WTC11 (cell line): ENCODE measurements around the gene FMN2. TPM values are rescaled to one million over a fixed set of nuclear protein-coding genes. Genes with fewer than 3 reads are reported as not detected.

Experiments used
- ATAC-seq: fragments of 200-7000 bp; cut with Tn5 transposase; 2 replicates; pipeline ENCODE4 v1.10.0; 2021; ENCODE audit warnings: mild to moderate bottlenecking, moderate library complexity
- CTCF ChIA-PET: fragments of 300-600 bp; sonication (Branson Sonifier 250); formaldehyde crosslinking; loops from one replicate; lab custom pipeline; 2021; ENCODE audit warnings: antibody characterized with exemption; lab: Charles Lee
- POLR2A ChIA-PET: fragments of 350-600 bp; sonication (Branson Sonifier 250); formaldehyde crosslinking; loops from one replicate; lab custom pipeline; 2021; ENCODE audit warnings: antibody characterized with exemption; lab: Charles Lee
- DNase-seq: peaks from one replicate; pipeline ENCODE4 v3.0.0; 2021; ENCODE audit warnings: low spot score
- H3K27ac Mint-ChIP-seq: 2 replicates; pipeline ENCODE4 v1.8.0; 2021; ENCODE audit warnings: mixed read lengths
- H3K27me3 Mint-ChIP-seq: 2 replicates; pipeline ENCODE4 v1.8.0; 2021; ENCODE audit warnings: low read depth, mild to moderate bottlenecking, moderate library complexity, mixed read lengths
- H3K36me3 Mint-ChIP-seq: 2 replicates; pipeline ENCODE4 v1.8.0; 2021; ENCODE audit warnings: mixed read lengths
- H3K4me1 Mint-ChIP-seq: 2 replicates; pipeline ENCODE4 v1.8.0; 2022; ENCODE audit warnings: mixed read lengths
- H3K4me3 Mint-ChIP-seq: 2 replicates; pipeline ENCODE4 v1.8.0; 2021; ENCODE audit warnings: mild to moderate bottlenecking, moderate library complexity, mixed read lengths
- H3K9me3 Mint-ChIP-seq: 2 replicates; pipeline ENCODE4 v1.8.0; 2021; ENCODE audit warnings: mixed read lengths
- CREM ChIP-seq: sonication (generic); formaldehyde crosslinking; IDR thresholded peaks from 2 replicates; pipeline ENCODE4 v1.8.1; 2022; ENCODE audit warnings: mild to moderate bottlenecking, missing genetic modification reagents, moderate library complexity
- FOXK1 ChIP-seq: sonication (generic); formaldehyde crosslinking; IDR thresholded peaks from 2 replicates; pipeline ENCODE4 v1.8.0; 2022; ENCODE audit warnings: mild to moderate bottlenecking, moderate library complexity, missing genetic modification reagents
- GABPB1 ChIP-seq: sonication (generic); formaldehyde crosslinking; IDR thresholded peaks from 2 replicates; pipeline ENCODE4 v1.8.1; 2023; ENCODE audit warnings: mild to moderate bottlenecking, missing genetic modification reagents
- GTF2I ChIP-seq: fragments of 250-450 bp; sonication (Bioruptor Pico); conservative IDR thresholded peaks from 2 replicates; pipeline ENCODE4 v1.4.0; 2021; ENCODE audit warnings: mild to moderate bottlenecking
- JAZF1 ChIP-seq: fragments of 250-450 bp; sonication (Bioruptor Pico); IDR thresholded peaks from 2 replicates; pipeline ENCODE4 v1.9.0; 2021; ENCODE audit warnings: moderate library complexity, mild to moderate bottlenecking, inconsistent platforms
- OVOL2 ChIP-seq: fragments of 250-450 bp; sonication (Bioruptor Pico); IDR thresholded peaks from 2 replicates; pipeline ENCODE4 v1.9.0; 2021; ENCODE audit warnings: mild to moderate bottlenecking, borderline replicate concordance
- SMAD4 ChIP-seq: sonication (generic); formaldehyde crosslinking; IDR thresholded peaks from 2 replicates; pipeline ENCODE4 v1.8.0; 2022; ENCODE audit warnings: mild to moderate bottlenecking, missing genetic modification reagents
- SOX15 ChIP-seq: fragments of 250-450 bp; sonication (Bioruptor Pico); IDR thresholded peaks from 2 replicates; pipeline ENCODE4 v1.9.0; 2021; ENCODE audit warnings: mild to moderate bottlenecking
- TCF7 ChIP-seq: sonication (generic); formaldehyde crosslinking; IDR thresholded peaks from 2 replicates; pipeline ENCODE4 v1.8.0; 2022; ENCODE audit warnings: mild to moderate bottlenecking, low read depth, missing genetic modification reagents, moderate library complexity
- ZNF423 ChIP-seq: fragments of 250-450 bp; sonication (Bioruptor Pico); IDR thresholded peaks from 2 replicates; pipeline ENCODE4 v2.1.2; 2022; ENCODE audit warnings: mild to moderate bottlenecking, moderate library complexity
- ZNF671 ChIP-seq: fragments of 250-450 bp; sonication (Bioruptor Pico); IDR thresholded peaks from 2 replicates; pipeline ENCODE4 v1.8.0; 2021; ENCODE audit warnings: mild to moderate bottlenecking
- total RNA-seq: library from RNA; stranded (reverse); gene quantifications from 3 replicates; pipeline ENCODE4 v1.2.3, GENCODE V29; 2021
- TF ChIP-seq, protein P1 (sequence below): fragments of 250-450 bp; sonication (Bioruptor Pico); IDR thresholded peaks from 2 replicates; pipeline ENCODE4 v1.8.0; 2021; ENCODE audit warnings: mild to moderate bottlenecking
- TF ChIP-seq, protein P2 (sequence below): sonication (generic); formaldehyde crosslinking; conservative IDR thresholded peaks from 2 replicates; pipeline ENCODE4 v1.8.1; 2023; ENCODE audit warnings: mild to moderate bottlenecking, low read depth, missing genetic modification reagents, moderate library complexity
- TF ChIP-seq, protein P3 (sequence below): sonication (generic); formaldehyde crosslinking; IDR thresholded peaks from 2 replicates; pipeline ENCODE4 v1.8.0; 2022; ENCODE audit warnings: mild to moderate bottlenecking, missing genetic modification reagents
- TF ChIP-seq, protein P4 (sequence below): fragments of 250-450 bp; sonication (Bioruptor Pico); IDR thresholded peaks from 2 replicates; pipeline ENCODE4 v1.9.0; 2021; ENCODE audit warnings: mild to moderate bottlenecking
- TF ChIP-seq, protein P5 (sequence below): sonication (generic); formaldehyde crosslinking; IDR thresholded peaks from 2 replicates; pipeline ENCODE4 v1.8.1; 2023; ENCODE audit warnings: mild to moderate bottlenecking, missing genetic modification reagents, borderline replicate concordance
- TF ChIP-seq, protein P6 (sequence below): sonication (generic); formaldehyde crosslinking; IDR thresholded peaks from 2 replicates; pipeline ENCODE4 v1.8.1; 2022; ENCODE audit warnings: missing genetic modification reagents, borderline replicate concordance
- TF ChIP-seq, protein P7 (sequence below): sonication (generic); formaldehyde crosslinking; IDR thresholded peaks from 2 replicates; pipeline ENCODE4 v1.8.0; 2023; ENCODE audit warnings: missing genetic modification reagents, mild to moderate bottlenecking, borderline replicate concordance

The FMN2 gene
- total RNA-seq, 1 experiment from 2014 or later, result 1.8 TPM

DNA sequence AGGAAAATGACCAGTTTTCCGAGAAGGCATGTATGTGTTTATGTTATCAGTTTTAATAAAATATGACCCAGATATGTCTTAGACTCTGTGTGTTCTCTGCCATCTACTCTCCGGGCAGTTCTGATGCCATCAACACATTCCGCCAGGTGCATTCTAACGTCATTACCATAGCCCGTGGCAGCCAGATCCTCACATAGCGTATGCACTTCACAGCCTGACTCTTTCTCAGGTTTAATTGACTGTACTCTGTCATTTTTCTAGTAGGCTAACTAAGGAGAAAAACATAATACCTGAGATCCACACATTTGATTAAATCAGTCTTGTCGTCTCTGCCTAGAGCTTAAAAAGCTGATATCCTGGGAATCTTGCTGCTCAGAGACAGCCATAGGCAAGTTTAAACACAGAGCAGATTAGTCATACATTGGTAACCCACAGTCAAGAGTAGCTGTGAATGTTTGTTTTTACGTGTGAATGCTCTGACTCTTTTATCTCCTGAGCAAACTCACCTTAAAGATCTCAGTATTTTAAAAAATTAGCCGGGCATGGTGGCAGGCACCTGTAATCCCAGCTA is 344.4 kb downstream of the FMN2 start:
- Mint-ChIP-seq H3K36me3 (no peaks in the 10 kb centered on the region), H3K27ac (no peak overlapping the region), H3K4me1 (no peaks in the 10 kb centered on the region; the same call in 1 of the 2 replicates), H3K27me3 (no peaks in the 10 kb centered on the region), H3K9me3 (no peaks in the 10 kb centered on the region), H3K4me3 (no peak overlapping the region)
- POLR2A ChIA-PET, result no interaction called here
- CTCF ChIA-PET, result no interaction called here
- ATAC-seq (no peak), DNase-seq (no peak)
- TF ChIP-seq ZNF423 (CRISPR knock-in tag) (no peak), ZNF671 (CRISPR knock-in tag) (no peak), SOX15 (no peak), FOXK1 (CRISPR knock-in tag) (no peak), SMAD4 (CRISPR knock-in tag) (no peak), GTF2I (CRISPR knock-in tag) (no peak), GABPB1 (CRISPR knock-in tag) (no peak), TCF7 (no peak), CREM (CRISPR knock-in tag) (no peak), JAZF1 (CRISPR knock-in tag) (no peak), OVOL2 (CRISPR knock-in tag) (no peak)
- TF ChIP-seq, protein P1, sequence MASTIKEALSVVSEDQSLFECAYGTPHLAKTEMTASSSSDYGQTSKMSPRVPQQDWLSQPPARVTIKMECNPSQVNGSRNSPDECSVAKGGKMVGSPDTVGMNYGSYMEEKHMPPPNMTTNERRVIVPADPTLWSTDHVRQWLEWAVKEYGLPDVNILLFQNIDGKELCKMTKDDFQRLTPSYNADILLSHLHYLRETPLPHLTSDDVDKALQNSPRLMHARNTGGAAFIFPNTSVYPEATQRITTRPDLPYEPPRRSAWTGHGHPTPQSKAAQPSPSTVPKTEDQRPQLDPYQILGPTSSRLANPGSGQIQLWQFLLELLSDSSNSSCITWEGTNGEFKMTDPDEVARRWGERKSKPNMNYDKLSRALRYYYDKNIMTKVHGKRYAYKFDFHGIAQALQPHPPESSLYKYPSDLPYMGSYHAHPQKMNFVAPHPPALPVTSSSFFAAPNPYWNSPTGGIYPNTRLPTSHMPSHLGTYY (CRISPR knock-in tag), result no peak
- TF ChIP-seq, protein P2, sequence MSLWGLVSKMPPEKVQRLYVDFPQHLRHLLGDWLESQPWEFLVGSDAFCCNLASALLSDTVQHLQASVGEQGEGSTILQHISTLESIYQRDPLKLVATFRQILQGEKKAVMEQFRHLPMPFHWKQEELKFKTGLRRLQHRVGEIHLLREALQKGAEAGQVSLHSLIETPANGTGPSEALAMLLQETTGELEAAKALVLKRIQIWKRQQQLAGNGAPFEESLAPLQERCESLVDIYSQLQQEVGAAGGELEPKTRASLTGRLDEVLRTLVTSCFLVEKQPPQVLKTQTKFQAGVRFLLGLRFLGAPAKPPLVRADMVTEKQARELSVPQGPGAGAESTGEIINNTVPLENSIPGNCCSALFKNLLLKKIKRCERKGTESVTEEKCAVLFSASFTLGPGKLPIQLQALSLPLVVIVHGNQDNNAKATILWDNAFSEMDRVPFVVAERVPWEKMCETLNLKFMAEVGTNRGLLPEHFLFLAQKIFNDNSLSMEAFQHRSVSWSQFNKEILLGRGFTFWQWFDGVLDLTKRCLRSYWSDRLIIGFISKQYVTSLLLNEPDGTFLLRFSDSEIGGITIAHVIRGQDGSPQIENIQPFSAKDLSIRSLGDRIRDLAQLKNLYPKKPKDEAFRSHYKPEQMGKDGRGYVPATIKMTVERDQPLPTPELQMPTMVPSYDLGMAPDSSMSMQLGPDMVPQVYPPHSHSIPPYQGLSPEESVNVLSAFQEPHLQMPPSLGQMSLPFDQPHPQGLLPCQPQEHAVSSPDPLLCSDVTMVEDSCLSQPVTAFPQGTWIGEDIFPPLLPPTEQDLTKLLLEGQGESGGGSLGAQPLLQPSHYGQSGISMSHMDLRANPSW, result no peak
- TF ChIP-seq, protein P3, sequence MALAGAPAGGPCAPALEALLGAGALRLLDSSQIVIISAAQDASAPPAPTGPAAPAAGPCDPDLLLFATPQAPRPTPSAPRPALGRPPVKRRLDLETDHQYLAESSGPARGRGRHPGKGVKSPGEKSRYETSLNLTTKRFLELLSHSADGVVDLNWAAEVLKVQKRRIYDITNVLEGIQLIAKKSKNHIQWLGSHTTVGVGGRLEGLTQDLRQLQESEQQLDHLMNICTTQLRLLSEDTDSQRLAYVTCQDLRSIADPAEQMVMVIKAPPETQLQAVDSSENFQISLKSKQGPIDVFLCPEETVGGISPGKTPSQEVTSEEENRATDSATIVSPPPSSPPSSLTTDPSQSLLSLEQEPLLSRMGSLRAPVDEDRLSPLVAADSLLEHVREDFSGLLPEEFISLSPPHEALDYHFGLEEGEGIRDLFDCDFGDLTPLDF (CRISPR knock-in tag), result no peak
- TF ChIP-seq, protein P4, sequence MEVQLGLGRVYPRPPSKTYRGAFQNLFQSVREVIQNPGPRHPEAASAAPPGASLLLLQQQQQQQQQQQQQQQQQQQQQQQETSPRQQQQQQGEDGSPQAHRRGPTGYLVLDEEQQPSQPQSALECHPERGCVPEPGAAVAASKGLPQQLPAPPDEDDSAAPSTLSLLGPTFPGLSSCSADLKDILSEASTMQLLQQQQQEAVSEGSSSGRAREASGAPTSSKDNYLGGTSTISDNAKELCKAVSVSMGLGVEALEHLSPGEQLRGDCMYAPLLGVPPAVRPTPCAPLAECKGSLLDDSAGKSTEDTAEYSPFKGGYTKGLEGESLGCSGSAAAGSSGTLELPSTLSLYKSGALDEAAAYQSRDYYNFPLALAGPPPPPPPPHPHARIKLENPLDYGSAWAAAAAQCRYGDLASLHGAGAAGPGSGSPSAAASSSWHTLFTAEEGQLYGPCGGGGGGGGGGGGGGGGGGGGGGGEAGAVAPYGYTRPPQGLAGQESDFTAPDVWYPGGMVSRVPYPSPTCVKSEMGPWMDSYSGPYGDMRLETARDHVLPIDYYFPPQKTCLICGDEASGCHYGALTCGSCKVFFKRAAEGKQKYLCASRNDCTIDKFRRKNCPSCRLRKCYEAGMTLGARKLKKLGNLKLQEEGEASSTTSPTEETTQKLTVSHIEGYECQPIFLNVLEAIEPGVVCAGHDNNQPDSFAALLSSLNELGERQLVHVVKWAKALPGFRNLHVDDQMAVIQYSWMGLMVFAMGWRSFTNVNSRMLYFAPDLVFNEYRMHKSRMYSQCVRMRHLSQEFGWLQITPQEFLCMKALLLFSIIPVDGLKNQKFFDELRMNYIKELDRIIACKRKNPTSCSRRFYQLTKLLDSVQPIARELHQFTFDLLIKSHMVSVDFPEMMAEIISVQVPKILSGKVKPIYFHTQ (CRISPR knock-in tag), result no peak
- TF ChIP-seq, protein P5, sequence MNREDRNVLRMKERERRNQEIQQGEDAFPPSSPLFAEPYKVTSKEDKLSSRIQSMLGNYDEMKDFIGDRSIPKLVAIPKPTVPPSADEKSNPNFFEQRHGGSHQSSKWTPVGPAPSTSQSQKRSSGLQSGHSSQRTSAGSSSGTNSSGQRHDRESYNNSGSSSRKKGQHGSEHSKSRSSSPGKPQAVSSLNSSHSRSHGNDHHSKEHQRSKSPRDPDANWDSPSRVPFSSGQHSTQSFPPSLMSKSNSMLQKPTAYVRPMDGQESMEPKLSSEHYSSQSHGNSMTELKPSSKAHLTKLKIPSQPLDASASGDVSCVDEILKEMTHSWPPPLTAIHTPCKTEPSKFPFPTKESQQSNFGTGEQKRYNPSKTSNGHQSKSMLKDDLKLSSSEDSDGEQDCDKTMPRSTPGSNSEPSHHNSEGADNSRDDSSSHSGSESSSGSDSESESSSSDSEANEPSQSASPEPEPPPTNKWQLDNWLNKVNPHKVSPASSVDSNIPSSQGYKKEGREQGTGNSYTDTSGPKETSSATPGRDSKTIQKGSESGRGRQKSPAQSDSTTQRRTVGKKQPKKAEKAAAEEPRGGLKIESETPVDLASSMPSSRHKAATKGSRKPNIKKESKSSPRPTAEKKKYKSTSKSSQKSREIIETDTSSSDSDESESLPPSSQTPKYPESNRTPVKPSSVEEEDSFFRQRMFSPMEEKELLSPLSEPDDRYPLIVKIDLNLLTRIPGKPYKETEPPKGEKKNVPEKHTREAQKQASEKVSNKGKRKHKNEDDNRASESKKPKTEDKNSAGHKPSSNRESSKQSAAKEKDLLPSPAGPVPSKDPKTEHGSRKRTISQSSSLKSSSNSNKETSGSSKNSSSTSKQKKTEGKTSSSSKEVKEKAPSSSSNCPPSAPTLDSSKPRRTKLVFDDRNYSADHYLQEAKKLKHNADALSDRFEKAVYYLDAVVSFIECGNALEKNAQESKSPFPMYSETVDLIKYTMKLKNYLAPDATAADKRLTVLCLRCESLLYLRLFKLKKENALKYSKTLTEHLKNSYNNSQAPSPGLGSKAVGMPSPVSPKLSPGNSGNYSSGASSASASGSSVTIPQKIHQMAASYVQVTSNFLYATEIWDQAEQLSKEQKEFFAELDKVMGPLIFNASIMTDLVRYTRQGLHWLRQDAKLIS, result no peak
- TF ChIP-seq, protein P6, sequence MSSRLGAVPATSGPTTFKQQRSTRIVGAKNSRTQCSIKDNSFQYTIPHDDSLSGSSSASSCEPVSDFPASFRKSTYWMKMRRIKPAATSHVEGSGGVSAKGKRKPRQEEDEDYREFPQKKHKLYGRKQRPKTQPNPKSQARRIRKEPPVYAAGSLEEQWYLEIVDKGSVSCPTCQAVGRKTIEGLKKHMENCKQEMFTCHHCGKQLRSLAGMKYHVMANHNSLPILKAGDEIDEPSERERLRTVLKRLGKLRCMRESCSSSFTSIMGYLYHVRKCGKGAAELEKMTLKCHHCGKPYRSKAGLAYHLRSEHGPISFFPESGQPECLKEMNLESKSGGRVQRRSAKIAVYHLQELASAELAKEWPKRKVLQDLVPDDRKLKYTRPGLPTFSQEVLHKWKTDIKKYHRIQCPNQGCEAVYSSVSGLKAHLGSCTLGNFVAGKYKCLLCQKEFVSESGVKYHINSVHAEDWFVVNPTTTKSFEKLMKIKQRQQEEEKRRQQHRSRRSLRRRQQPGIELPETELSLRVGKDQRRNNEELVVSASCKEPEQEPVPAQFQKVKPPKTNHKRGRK (CRISPR knock-in tag), result no peak
- TF ChIP-seq, protein P7, sequence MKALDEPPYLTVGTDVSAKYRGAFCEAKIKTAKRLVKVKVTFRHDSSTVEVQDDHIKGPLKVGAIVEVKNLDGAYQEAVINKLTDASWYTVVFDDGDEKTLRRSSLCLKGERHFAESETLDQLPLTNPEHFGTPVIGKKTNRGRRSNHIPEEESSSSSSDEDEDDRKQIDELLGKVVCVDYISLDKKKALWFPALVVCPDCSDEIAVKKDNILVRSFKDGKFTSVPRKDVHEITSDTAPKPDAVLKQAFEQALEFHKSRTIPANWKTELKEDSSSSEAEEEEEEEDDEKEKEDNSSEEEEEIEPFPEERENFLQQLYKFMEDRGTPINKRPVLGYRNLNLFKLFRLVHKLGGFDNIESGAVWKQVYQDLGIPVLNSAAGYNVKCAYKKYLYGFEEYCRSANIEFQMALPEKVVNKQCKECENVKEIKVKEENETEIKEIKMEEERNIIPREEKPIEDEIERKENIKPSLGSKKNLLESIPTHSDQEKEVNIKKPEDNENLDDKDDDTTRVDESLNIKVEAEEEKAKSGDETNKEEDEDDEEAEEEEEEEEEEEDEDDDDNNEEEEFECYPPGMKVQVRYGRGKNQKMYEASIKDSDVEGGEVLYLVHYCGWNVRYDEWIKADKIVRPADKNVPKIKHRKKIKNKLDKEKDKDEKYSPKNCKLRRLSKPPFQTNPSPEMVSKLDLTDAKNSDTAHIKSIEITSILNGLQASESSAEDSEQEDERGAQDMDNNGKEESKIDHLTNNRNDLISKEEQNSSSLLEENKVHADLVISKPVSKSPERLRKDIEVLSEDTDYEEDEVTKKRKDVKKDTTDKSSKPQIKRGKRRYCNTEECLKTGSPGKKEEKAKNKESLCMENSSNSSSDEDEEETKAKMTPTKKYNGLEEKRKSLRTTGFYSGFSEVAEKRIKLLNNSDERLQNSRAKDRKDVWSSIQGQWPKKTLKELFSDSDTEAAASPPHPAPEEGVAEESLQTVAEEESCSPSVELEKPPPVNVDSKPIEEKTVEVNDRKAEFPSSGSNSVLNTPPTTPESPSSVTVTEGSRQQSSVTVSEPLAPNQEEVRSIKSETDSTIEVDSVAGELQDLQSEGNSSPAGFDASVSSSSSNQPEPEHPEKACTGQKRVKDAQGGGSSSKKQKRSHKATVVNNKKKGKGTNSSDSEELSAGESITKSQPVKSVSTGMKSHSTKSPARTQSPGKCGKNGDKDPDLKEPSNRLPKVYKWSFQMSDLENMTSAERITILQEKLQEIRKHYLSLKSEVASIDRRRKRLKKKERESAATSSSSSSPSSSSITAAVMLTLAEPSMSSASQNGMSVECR, result no peak
